GM12875 (cell line): ENCODE results near the gene PALLD.

ENCODE experiments used
- H3K4me3 ChIP-seq: one replicate; pipeline ENCODE4 v1.5.1; 2011; ENCODE audit warnings: low read depth, low read length, control low read depth
- CTCF ChIP-seq: IDR thresholded peaks from 2 replicates; pipeline ENCODE4 v1.5.1; 2011; ENCODE audit warnings: low read depth, mild to moderate bottlenecking, control low read depth, inconsistent platforms, low read length, moderate library complexity, borderline replicate concordance; ENCODE audit not compliant: insufficient read depth

PALLD gene

GRCh38 chr4:168868802-168869201 lies 371.9 kb downstream of the PALLD start:
- no peak for TF ChIP-seq CTCF
- no peak overlapping the region for H3K4me3 ChIP-seq

GRCh38 chr4:168870004-168870403 lies 373.2 kb downstream of the PALLD start:
- H3K4me3 ChIP-seq = no peak overlapping the region
- TF ChIP-seq CTCF = no peak

GRCh38 chr4:168871632-168872031 lies 374.8 kb downstream of the PALLD start:
- H3K4me3 ChIP-seq = no peak overlapping the region
- TF ChIP-seq CTCF = no peak

- no peak overlapping the region for H3K4me3 ChIP-seq
- TF ChIP-seq CTCF = no peak
Observed at GRCh38 chr4:168874083-168874482, 377.2 kb downstream of the PALLD start.

GRCh38 chr4:168876106-168876505 lies 379.3 kb downstream of the PALLD start:
- H3K4me3 ChIP-seq = no peak overlapping the region
- no peak for TF ChIP-seq CTCF

GRCh38 chr4:168877511-168878491 lies 380.9 kb downstream of the PALLD start:
- H3K4me3 ChIP-seq = no peak overlapping the region
- no peak for TF ChIP-seq CTCF

GRCh38 chr4:168878623-168879022 lies 381.8 kb downstream of the PALLD start:
- no peak for TF ChIP-seq CTCF
- no peak overlapping the region for H3K4me3 ChIP-seq
